Measurements from ENCODE around the gene ISYNA1.

DNA sequence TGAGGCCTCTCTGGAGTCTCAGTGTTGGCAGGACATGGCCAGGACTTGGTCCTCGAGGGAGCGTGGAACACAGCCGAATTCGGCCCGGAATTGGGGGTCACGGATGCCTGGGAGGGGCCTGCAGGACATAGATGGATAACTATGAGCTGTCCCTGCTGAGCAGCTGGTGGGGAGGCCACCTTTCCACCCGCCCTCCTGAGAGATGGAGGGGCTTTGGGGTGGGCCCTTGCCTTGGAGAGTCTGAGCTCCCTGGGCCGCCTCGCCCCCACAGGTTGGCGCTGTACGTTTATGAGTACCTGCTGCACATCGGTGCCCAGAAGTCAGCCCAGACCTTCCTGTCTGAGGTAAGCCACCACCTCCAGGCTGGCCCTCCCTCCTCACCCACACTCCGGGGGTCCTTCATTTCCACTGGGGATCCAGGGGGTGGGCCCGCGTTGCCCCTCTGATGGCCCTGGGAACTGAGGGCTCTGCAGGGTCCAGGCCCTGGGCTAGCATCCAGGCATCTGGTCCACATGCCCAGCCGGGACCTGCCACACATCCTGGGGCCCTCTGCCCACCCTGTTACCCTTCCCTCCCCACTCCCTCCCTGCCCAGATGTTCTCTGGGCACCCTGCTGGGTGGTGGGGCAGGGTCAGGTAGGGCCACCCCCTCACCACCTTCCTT lies 10.7 kb downstream of the ISYNA1 start:
- TF ChIP-seq FOXJ3 (CRISPR knock-in tag; IDR thresholded peaks at IDR 0.05; ENCODE audit: borderline replicate concordance) (no peak), TBL1XR1 (IDR thresholded peaks at IDR 0.05; ENCODE audit: borderline replicate concordance, low read length, partially characterized antibody) (no peak), CTCF (CRISPR knock-in tag; IDR thresholded peaks at IDR 0.05) (no peak), KMT2A (CRISPR knock-in tag; IDR thresholded peaks at IDR 0.05) (no peak), ATF3 (CRISPR knock-in tag; IDR thresholded peaks at IDR 0.05) (no peak), REPIN1 (CRISPR knock-in tag; IDR thresholded peaks at IDR 0.05; ENCODE audit: borderline replicate concordance, low read depth) (no peak), ZNF768 (CRISPR knock-in tag; IDR thresholded peaks at IDR 0.05) (no peak), MNT (IDR thresholded peaks at IDR 0.05) (no peak), ZNF839 (CRISPR knock-in tag; IDR thresholded peaks at IDR 0.05; ENCODE audit: borderline replicate concordance) (no peak), FOXA1 (IDR thresholded peaks at IDR 0.05) (no peak), FOXA1 (CRISPR knock-in tag; IDR thresholded peaks at IDR 0.05) (no peak), RXRA (CRISPR knock-in tag; IDR thresholded peaks at IDR 0.05) (no peak)
- TF ChIP-seq, protein P1, sequence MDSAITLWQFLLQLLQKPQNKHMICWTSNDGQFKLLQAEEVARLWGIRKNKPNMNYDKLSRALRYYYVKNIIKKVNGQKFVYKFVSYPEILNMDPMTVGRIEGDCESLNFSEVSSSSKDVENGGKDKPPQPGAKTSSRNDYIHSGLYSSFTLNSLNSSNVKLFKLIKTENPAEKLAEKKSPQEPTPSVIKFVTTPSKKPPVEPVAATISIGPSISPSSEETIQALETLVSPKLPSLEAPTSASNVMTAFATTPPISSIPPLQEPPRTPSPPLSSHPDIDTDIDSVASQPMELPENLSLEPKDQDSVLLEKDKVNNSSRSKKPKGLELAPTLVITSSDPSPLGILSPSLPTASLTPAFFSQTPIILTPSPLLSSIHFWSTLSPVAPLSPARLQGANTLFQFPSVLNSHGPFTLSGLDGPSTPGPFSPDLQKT (CRISPR knock-in tag; IDR thresholded peaks at IDR 0.05; ENCODE audit: borderline replicate concordance), result no peak
- TF ChIP-seq, protein P2, sequence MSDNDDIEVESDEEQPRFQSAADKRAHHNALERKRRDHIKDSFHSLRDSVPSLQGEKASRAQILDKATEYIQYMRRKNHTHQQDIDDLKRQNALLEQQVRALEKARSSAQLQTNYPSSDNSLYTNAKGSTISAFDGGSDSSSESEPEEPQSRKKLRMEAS (IDR thresholded peaks at IDR 0.05), result no peak
